ENCODE data around the gene ANO6. TPM values are rescaled to one million over a fixed set of nuclear protein-coding genes. Genes with fewer than 3 reads are reported as not detected.

Gene ANO6, protein sequence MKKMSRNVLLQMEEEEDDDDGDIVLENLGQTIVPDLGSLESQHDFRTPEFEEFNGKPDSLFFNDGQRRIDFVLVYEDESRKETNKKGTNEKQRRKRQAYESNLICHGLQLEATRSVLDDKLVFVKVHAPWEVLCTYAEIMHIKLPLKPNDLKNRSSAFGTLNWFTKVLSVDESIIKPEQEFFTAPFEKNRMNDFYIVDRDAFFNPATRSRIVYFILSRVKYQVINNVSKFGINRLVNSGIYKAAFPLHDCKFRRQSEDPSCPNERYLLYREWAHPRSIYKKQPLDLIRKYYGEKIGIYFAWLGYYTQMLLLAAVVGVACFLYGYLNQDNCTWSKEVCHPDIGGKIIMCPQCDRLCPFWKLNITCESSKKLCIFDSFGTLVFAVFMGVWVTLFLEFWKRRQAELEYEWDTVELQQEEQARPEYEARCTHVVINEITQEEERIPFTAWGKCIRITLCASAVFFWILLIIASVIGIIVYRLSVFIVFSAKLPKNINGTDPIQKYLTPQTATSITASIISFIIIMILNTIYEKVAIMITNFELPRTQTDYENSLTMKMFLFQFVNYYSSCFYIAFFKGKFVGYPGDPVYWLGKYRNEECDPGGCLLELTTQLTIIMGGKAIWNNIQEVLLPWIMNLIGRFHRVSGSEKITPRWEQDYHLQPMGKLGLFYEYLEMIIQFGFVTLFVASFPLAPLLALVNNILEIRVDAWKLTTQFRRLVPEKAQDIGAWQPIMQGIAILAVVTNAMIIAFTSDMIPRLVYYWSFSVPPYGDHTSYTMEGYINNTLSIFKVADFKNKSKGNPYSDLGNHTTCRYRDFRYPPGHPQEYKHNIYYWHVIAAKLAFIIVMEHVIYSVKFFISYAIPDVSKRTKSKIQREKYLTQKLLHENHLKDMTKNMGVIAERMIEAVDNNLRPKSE
- total RNA-seq, result 46.2 and 55.7 TPM in 2 replicates

DNA sequence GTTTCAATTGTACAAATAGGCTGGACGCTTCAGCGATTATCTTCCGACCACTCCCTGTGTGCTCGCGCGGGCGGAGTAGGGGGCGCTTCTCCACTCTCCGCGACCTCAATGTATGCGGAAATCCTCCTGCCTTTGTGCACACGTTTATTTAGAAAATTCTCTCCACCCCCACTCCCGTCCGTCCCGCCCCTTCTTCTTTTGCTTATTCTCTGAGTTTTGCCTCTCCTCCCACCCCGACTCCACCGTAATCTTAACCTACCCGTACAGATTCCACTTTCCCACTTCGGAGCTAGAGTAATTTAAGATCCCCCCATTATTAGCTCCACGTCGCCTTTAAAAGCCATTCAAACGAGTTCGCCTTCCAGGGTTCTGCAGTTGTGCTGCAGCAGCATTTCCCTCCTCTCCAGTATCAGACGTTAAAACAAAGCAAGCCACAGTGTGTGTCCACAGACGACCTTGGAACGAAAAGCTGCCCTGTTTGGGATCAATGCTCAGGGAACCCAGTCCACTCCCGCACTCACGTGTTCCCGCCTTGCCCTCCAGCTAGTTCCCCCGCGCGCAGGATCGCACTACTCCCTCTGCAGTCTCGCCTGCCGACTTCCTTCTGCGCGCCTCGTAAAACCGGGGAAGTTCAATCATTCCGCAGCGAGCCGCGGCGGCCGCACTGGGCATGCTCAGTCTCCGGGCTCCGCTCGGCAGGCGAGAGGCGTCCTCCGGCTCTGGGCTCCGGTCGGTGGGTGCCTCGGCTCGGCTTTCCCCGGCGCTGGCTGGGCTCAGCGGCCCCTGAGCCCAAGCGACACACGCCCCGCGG is at the start of gene ANO6:
Gene ANO6, plus strand, starts transcription at position 677 of the 811 bp plus-strand sequence. CDS start 227 bp downstream, outside the sequence.

Other genes starting within 250 kb of the ANO6 start
- gene DBX2, start 165.0 kb upstream of the ANO6 start, total RNA-seq, result not detected in 2 replicates

All from smooth muscle cell of bladder (primary cell).